Hepatocyte (in vitro differentiated cells): ENCODE data around the gene SDHB.

ENCODE experiments used
- CTCF ChIP-seq: fragments of 200-600 bp; sonication (generic); IDR thresholded peaks from 2 replicates; pipeline ENCODE4 v1.5.1; 2016; ENCODE audit warnings: antibody characterized with exemption, mild to moderate bottlenecking; ENCODE audit not compliant: poor library complexity
- EZH2 ChIP-seq: fragments of 200-600 bp; sonication (generic); IDR thresholded peaks from 2 replicates; pipeline ENCODE4 v1.6.1; 2016; ENCODE audit warnings: antibody characterized with exemption, mild to moderate bottlenecking, borderline replicate concordance

DNA sequence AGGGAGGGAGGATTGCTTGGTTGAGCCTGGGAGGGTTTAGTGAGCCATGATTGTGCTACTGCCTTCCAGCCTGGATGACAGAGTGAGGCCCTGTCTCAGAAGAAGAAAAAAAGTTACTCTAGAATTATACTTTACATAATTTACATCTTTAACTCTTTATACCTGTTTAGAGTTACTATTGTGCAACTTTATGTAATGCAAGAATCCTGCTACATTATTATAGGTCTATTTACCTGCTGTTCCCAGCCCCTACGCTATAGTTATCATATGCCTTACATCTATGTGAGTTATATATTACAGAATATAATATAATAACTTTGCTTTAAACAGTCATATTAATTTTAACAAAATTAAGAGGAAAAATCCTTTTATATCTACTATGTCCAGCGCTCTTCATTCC lies 14.3 kb downstream of the SDHB start:
- no peak for TF ChIP-seq CTCF
- TF ChIP-seq EZH2 = no peak
